Measurements from ENCODE around the gene KCMF1.

The KCMF1 gene

GRCh38 chr2:85032621-85033020 lies 61.7 kb downstream of the KCMF1 start:
- H2AFZ ChIP-seq (ENCODE audit: low read depth, low read length) = no peak overlapping the region
- H3K27me3 ChIP-seq (ENCODE audit: insufficient read depth, low read length) = no peaks in the 10 kb centered on the region
- H3K9me3 ChIP-seq (ENCODE audit: low read length) = peaks cover 2% of the 10 kb centered on the region
- peaks cover 65% of the 10 kb centered on the region for H3K36me3 ChIP-seq (ENCODE audit: insufficient read depth, low read length)
- H3K4me3 ChIP-seq (ENCODE audit: low read length) = no peak overlapping the region
- H3K4me1 ChIP-seq (ENCODE audit: insufficient read depth, low read length) = no peaks in the 10 kb centered on the region

- no peaks in the 10 kb centered on the region for H3K4me1 ChIP-seq (ENCODE audit: insufficient read depth, low read length)
- H3K9me3 ChIP-seq (ENCODE audit: low read length) = peaks cover 2% of the 10 kb centered on the region
- no peak overlapping the region for H3K4me3 ChIP-seq (ENCODE audit: low read length)
- no peaks in the 10 kb centered on the region for H3K27me3 ChIP-seq (ENCODE audit: insufficient read depth, low read length)
- H2AFZ ChIP-seq (ENCODE audit: low read depth, low read length) = no peak overlapping the region
- H3K36me3 ChIP-seq (ENCODE audit: insufficient read depth, low read length) = peaks cover 62% of the 10 kb centered on the region
Measured at GRCh38 chr2:85033388-85033787, 62.4 kb downstream of the KCMF1 start.

DNA sequence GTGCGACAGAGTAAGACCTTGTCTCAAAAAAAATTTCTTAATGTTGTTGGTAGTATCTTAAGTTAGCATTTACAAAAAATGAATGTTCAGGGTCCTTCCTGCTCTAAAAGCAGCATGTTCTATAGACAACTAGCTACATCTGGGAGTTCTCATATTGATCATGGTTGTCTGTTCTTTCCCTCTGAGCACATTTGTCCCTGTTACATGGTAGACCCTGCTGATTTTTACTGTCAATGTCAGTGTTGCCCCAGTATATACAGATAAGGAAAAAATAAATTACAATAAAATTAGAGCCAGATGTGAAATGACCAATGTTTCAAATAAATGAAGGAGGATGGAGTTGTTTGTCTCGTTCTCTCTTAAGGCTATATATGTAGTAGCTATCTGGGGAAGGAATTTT lies 63.2 kb downstream of the KCMF1 start:
- Histone ChIP-seq H2AFZ (ENCODE audit: low read depth, low read length) (no peak overlapping the region), H3K9me3 (ENCODE audit: low read length) (peaks cover 2% of the 10 kb centered on the region), H3K27me3 (ENCODE audit: insufficient read depth, low read length) (no peaks in the 10 kb centered on the region), H3K4me1 (ENCODE audit: insufficient read depth, low read length) (no peaks in the 10 kb centered on the region), H3K36me3 (ENCODE audit: insufficient read depth, low read length) (peaks cover 55% of the 10 kb centered on the region), H3K4me3 (ENCODE audit: low read length) (no peak overlapping the region)

DNA sequence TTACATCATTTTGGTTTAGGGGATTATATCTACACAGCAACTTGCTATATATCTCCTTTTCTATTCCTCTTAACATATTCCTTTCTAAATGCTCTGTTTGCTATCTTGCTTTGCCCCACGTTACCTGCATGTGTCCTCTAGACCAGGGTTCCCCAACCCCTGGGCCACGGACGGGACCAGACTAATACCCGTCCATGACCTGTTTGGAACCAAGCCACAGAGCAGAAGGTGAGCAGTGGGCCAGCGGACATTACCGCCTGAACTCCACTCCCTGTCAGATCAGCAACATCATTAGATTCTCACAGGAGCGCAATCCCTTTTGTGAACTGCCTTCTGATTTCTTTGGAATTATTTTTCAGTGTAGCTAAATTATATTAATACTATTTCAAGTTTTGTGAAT lies 66.7 kb downstream of the KCMF1 start:
- Histone ChIP-seq H3K27me3 (ENCODE audit: insufficient read depth, low read length) (no peaks in the 10 kb centered on the region), H2AFZ (ENCODE audit: low read depth, low read length) (no peak overlapping the region), H3K4me3 (ENCODE audit: low read length) (no peak overlapping the region), H3K36me3 (ENCODE audit: insufficient read depth, low read length) (peaks cover 45% of the 10 kb centered on the region), H3K9me3 (ENCODE audit: low read length) (no peaks in the 10 kb centered on the region), H3K4me1 (ENCODE audit: insufficient read depth, low read length) (no peaks in the 10 kb centered on the region)

DNA sequence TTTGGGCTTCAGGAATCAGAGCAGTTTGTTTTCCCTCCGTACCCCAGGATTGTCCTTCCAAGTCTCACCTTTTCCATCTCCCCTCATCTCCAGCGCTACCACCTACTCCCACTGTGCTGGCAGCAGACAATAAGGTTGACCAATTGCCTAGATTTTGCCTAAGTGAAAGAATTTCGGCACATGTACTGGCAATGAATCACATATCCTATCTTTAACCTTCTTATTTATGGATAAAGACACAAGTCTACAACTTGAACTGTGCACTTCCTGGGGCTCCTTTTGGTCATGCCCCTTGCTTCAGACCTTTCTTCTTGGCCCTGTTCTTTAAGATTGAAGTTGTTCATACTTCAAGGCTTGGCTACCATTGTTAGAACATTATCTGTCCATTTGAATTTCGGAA lies 71.4 kb downstream of the KCMF1 start:
- no peak overlapping the region for H3K4me3 ChIP-seq (ENCODE audit: low read length)
- peaks cover 50% of the 10 kb centered on the region for H3K36me3 ChIP-seq (ENCODE audit: insufficient read depth, low read length)
- no peak overlapping the region for H2AFZ ChIP-seq (ENCODE audit: low read depth, low read length)

GRCh38 chr2:85048534-85048933 lies 77.6 kb downstream of the KCMF1 start:
- no peak overlapping the region for H3K4me3 ChIP-seq (ENCODE audit: low read length)
- H2AFZ ChIP-seq (ENCODE audit: low read depth, low read length) = no peak overlapping the region
- no peaks in the 10 kb centered on the region for H3K4me1 ChIP-seq (ENCODE audit: insufficient read depth, low read length)
- H3K9me3 ChIP-seq (ENCODE audit: low read length) = no peaks in the 10 kb centered on the region
- no peaks in the 10 kb centered on the region for H3K27me3 ChIP-seq (ENCODE audit: insufficient read depth, low read length)
- peaks cover 69% of the 10 kb centered on the region for H3K36me3 ChIP-seq (ENCODE audit: insufficient read depth, low read length)

More for the DNA sequence above, 71.4 kb downstream of the KCMF1 start:
- H3K27me3 ChIP-seq (ENCODE audit: insufficient read depth, low read length) = no peaks in the 10 kb centered on the region
- H3K4me1 ChIP-seq (ENCODE audit: insufficient read depth, low read length) = no peaks in the 10 kb centered on the region
- H3K9me3 ChIP-seq (ENCODE audit: low read length) = no peaks in the 10 kb centered on the region

DNA sequence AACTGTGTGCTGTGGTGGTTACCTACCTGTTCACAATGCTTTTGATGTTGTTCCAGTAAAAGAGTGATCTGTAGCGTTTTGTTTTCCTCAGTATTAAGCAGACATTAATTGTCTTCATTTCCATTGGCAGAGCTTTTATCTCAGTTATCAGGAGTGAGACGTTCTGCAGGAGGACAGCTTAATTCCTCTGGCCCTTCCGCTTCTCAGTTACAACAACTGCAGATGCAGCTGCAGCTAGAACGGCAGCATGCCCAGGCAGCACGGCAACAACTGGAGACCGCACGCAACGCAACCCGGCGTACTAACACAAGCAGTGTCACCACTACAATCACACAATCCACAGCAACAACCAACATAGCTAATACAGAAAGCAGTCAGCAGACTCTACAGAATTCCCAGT lies 78.3 kb downstream of the KCMF1 start:
- peaks cover 62% of the 10 kb centered on the region for H3K36me3 ChIP-seq (ENCODE audit: insufficient read depth, low read length)
- no peaks in the 10 kb centered on the region for H3K9me3 ChIP-seq (ENCODE audit: low read length)
- H3K4me1 ChIP-seq (ENCODE audit: insufficient read depth, low read length) = no peaks in the 10 kb centered on the region
- no peaks in the 10 kb centered on the region for H3K27me3 ChIP-seq (ENCODE audit: insufficient read depth, low read length)
- H3K4me3 ChIP-seq (ENCODE audit: low read length) = no peak overlapping the region
- no peak overlapping the region for H2AFZ ChIP-seq (ENCODE audit: low read depth, low read length)

DNA sequence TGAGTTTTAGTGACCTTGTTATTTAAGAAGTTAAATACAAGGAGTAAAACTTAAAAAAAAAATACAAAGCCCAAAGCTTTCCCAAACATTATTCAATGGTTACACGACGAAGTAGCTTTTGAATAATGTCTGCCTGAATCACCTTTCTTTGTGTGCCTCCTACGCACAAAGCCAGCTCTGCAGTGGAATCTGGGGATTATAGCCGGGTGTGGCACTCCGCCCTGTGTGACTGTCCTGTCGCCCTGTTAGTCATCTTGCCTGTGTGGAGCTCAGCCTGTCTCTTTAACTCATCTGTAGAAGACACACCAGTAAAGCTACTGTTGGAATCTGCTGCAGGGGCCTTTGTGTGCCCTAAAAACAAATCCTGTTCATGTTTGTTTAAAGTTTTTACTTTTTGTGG lies 82.8 kb downstream of the KCMF1 start:
- H3K4me3 ChIP-seq (ENCODE audit: low read length) = no peak overlapping the region
- H3K9me3 ChIP-seq (ENCODE audit: low read length) = no peaks in the 10 kb centered on the region
- H3K4me1 ChIP-seq (ENCODE audit: insufficient read depth, low read length) = peaks cover 6% of the 10 kb centered on the region
- peaks cover 37% of the 10 kb centered on the region for H3K36me3 ChIP-seq (ENCODE audit: insufficient read depth, low read length)
- H2AFZ ChIP-seq (ENCODE audit: low read depth, low read length) = no peak overlapping the region
- H3K27me3 ChIP-seq (ENCODE audit: insufficient read depth, low read length) = no peaks in the 10 kb centered on the region

- Histone ChIP-seq H3K4me3 (ENCODE audit: low read length) (no peak overlapping the region), H3K9me3 (ENCODE audit: low read length) (no peaks in the 10 kb centered on the region), H3K27me3 (ENCODE audit: insufficient read depth, low read length) (no peaks in the 10 kb centered on the region), H3K36me3 (ENCODE audit: insufficient read depth, low read length) (peaks cover 14% of the 10 kb centered on the region), H3K4me1 (ENCODE audit: insufficient read depth, low read length) (peaks cover 7% of the 10 kb centered on the region), H2AFZ (ENCODE audit: low read depth, low read length) (no peak overlapping the region)
Measured at GRCh38 chr2:85057226-85057962, 86.4 kb downstream of the KCMF1 start.

DNA sequence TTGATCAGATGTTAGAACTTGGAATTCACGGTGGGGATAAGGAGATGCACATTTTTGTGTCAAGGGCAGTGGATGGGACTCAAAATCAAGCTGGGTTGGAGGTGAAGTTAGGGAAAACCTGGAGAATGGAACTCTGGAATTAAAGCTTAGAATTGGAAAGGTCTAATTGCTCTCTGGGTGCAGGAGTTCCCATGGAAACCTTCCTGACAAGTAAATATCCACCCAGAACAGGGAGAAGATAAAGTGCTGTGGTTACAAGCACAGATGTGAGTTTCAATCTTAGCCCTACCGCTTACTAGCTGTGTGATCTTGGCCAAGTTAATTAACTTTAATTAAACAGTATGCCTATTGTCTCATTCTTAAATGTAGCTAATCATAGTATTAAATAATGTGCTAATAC lies 90.9 kb downstream of the KCMF1 start:
- Histone ChIP-seq H3K36me3 (ENCODE audit: insufficient read depth, low read length) (no peaks in the 10 kb centered on the region), H2AFZ (ENCODE audit: low read depth, low read length) (no peak overlapping the region), H3K9me3 (ENCODE audit: low read length) (no peaks in the 10 kb centered on the region), H3K4me1 (ENCODE audit: insufficient read depth, low read length) (peaks cover 10% of the 10 kb centered on the region), H3K27me3 (ENCODE audit: insufficient read depth, low read length) (peaks cover 5% of the 10 kb centered on the region), H3K4me3 (ENCODE audit: low read length) (no peak overlapping the region)

DNA sequence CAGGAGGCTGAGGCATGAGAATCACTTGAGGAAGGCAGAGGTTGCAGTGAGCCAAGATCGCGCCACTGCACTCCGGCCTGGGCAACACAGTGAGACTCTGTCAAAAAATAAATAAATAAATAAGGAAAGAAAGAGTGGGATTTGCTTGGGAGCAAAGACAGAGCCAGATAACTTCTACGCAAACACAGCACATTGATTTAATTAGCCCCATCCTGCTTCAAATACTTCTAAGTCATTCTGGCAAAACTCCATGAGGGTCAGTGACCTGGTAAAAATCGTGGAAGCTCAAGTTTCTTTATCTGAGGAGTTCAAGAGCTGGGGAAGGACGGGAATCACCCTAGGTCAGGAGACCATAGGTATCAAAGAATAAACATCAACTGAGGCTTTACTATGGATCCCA lies 91.6 kb downstream of the KCMF1 start:
- Histone ChIP-seq H3K9me3 (ENCODE audit: low read length) (no peaks in the 10 kb centered on the region), H3K36me3 (ENCODE audit: insufficient read depth, low read length) (no peaks in the 10 kb centered on the region), H2AFZ (ENCODE audit: low read depth, low read length) (no peak overlapping the region), H3K27me3 (ENCODE audit: insufficient read depth, low read length) (peaks cover 5% of the 10 kb centered on the region), H3K4me3 (ENCODE audit: low read length) (no peak overlapping the region), H3K4me1 (ENCODE audit: insufficient read depth, low read length) (peaks cover 14% of the 10 kb centered on the region)

GRCh38 chr2:85063981-85064599 lies 93.1 kb downstream of the KCMF1 start:
- Histone ChIP-seq H3K9me3 (ENCODE audit: low read length) (no peaks in the 10 kb centered on the region), H3K4me1 (ENCODE audit: insufficient read depth, low read length) (peaks cover 7% of the 10 kb centered on the region), H3K4me3 (ENCODE audit: low read length) (no peak overlapping the region), H3K36me3 (ENCODE audit: insufficient read depth, low read length) (no peaks in the 10 kb centered on the region), H2AFZ (ENCODE audit: low read depth, low read length) (no peak overlapping the region), H3K27me3 (ENCODE audit: insufficient read depth, low read length) (peaks cover 5% of the 10 kb centered on the region)

- Histone ChIP-seq H3K4me3 (ENCODE audit: low read length) (no peak overlapping the region), H3K4me1 (ENCODE audit: insufficient read depth, low read length) (peaks cover 7% of the 10 kb centered on the region), H3K27me3 (ENCODE audit: insufficient read depth, low read length) (peaks cover 5% of the 10 kb centered on the region), H2AFZ (ENCODE audit: low read depth, low read length) (no peak overlapping the region), H3K9me3 (ENCODE audit: low read length) (no peaks in the 10 kb centered on the region), H3K36me3 (ENCODE audit: insufficient read depth, low read length) (no peaks in the 10 kb centered on the region)
Measured at GRCh38 chr2:85064927-85065577, 94.1 kb downstream of the KCMF1 start.

Data from neuron (in vitro differentiated cells).